ENCODE results near the gene MRPS24. TPM values are rescaled to one million over a fixed set of nuclear protein-coding genes. Genes with fewer than 3 reads are reported as not detected.

MRPS24 gene
- total RNA-seq, 4 donors from 2014 or later: 22.8 to 110 (median 73.4) TPM

DNA sequence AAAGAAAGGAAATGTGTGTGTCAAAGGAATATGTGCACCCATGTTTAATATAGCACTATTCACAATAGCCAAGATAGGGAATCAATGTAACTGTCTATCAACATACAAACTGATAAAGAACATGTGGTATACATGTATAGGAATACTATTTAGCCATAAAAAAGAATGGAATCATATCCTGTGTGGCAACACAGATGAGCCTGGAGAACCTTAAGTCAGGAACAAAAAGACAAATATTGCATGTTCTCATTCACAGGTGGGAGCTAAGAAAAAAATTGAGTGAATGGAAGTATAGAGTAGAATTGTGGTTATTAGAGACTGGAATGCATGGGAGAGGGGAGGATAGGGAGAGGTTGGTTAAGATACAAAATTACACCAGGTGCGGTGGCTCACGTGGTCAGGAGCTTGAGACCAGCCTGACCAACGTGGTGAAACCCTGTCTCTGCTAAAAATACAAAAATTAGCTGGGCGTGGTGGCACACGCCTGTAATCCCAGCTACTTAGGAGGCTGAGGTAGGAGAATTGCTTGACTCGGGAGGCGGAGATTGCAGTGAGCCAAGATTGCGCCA, 26.6 kb upstream of the MRPS24 start:
- H3K9me3 ChIP-seq: no peaks in the 10 kb centered on the region
- H3K4me1 ChIP-seq: peaks cover 0 to 11% (median 0%) of the 10 kb centered on the region in 4 donors
- intact Hi-C loops (cut with DNase I; ENCODE audit: low total_unique reads): no loop called here
- no peak for DNase-seq
- in situ Hi-C loops (cut with MboI; ENCODE audit: low pct_ligation_motif_present in 1 of 4, low pct_unique_long_range_greater_than_20kb in 1 of 4, low sequenced_read_pairs in 3 of 4): no loop called here
- no peaks in the 10 kb centered on the region for H3K36me3 ChIP-seq
- WGBS, 2 donors (ENCODE audit: low coverage in 1 of 2): 87% methylated on average over 5 to 8 of the region's 8 CpGs
- TF ChIP-seq POLR2AphosphoS5 (IDR thresholded peaks at IDR 0.05) (no peak), POLR2A (IDR thresholded peaks at IDR 0.05) (no peak), CTCF (IDR thresholded peaks at IDR 0.05) (no peak), EP300 (IDR thresholded peaks at IDR 0.05; ENCODE audit: low read depth) (no peak)
- no peak overlapping the region for H3K27ac ChIP-seq
- H3K27me3 ChIP-seq: no peaks in the 10 kb centered on the region
- H3K4me3 ChIP-seq: no peak overlapping the region

- H3K4me1 ChIP-seq: peaks cover 0 to 25% (median 0%) of the 10 kb centered on the region in 4 donors
- intact Hi-C loops (cut with DNase I; ENCODE audit: low total_unique reads) (no loop called here), in situ Hi-C loops (cut with MboI; ENCODE audit: low pct_ligation_motif_present in 1 of 4, low pct_unique_long_range_greater_than_20kb in 1 of 4, low sequenced_read_pairs in 3 of 4) (no loop called here)
- no peak overlapping the region for H3K27ac ChIP-seq
- H3K9me3 ChIP-seq: no peaks in the 10 kb centered on the region
- 75 to 87% methylated on average over 7 to 12 of the region's 12 CpGs for WGBS, 2 donors (ENCODE audit: low coverage in 1 of 2)
- H3K4me3 ChIP-seq: no peak overlapping the region
- no peaks in the 10 kb centered on the region for H3K36me3 ChIP-seq
- DNase-seq: no peak
- TF ChIP-seq EP300 (IDR thresholded peaks at IDR 0.05; ENCODE audit: low read depth): no peak
- no peak for TF ChIP-seq POLR2AphosphoS5 (IDR thresholded peaks at IDR 0.05)
- TF ChIP-seq POLR2A (IDR thresholded peaks at IDR 0.05): no peak
- TF ChIP-seq CTCF (IDR thresholded peaks at IDR 0.05): no peak
- H3K27me3 ChIP-seq: no peaks in the 10 kb centered on the region
Observed at GRCh38 chr7:43891069-43891955, 22.0 kb upstream of the MRPS24 start.

DNA sequence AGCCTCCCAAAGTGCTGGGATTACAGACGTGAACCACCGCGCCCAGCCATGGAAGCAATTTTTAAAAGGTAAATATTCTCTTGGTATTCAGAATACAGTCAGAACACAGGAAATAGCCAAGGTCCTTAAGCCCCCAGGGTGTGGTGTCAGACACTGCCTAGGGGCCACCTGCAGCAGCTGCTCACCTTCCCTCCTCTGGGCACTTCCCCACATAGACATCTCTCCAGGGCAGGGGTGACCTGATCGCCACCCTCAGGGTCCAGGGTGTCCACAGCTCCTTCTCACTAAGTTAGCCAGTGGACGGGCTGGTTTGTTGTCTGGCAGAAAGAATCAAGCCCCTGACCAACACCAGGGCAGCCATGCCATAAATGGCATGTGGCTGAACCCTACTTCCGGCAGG, 21.2 kb upstream of the MRPS24 start:
- peaks cover 0 to 25% (median 0%) of the 10 kb centered on the region in 4 donors for H3K4me1 ChIP-seq
- intact Hi-C loops (cut with DNase I; ENCODE audit: low total_unique reads): no loop called here

More for the DNA sequence above, 21.2 kb upstream of the MRPS24 start:
- no peak overlapping the region for H3K4me3 ChIP-seq
- H3K27ac ChIP-seq: no peak overlapping the region
- H3K9me3 ChIP-seq: no peaks in the 10 kb centered on the region
- no peak for TF ChIP-seq EP300 (IDR thresholded peaks at IDR 0.05; ENCODE audit: low read depth)
- TF ChIP-seq POLR2AphosphoS5 (IDR thresholded peaks at IDR 0.05): no peak
- no peak for TF ChIP-seq CTCF (IDR thresholded peaks at IDR 0.05)
- TF ChIP-seq POLR2A (IDR thresholded peaks at IDR 0.05): no peak
- H3K36me3 ChIP-seq: no peaks in the 10 kb centered on the region
- H3K27me3 ChIP-seq: no peaks in the 10 kb centered on the region
- 87 to 91% methylated on average over 3 to 6 of the region's 6 CpGs for WGBS, 2 donors (ENCODE audit: low coverage in 1 of 2)
- in situ Hi-C loops (cut with MboI; ENCODE audit: low pct_ligation_motif_present in 1 of 4, low pct_unique_long_range_greater_than_20kb in 1 of 4, low sequenced_read_pairs in 3 of 4): no loop called here
- DNase-seq: no peak

Data from transverse colon (tissue), 4 donors.